ENCODE measurements around the gene TMEM209.
"Not testable (repeated sequence)": the region's sequence is repeated elsewhere in the genome, so short reads cannot be mapped to it uniquely, and the experiment has no call there.

The TMEM209 gene

GRCh38 chr7:130205084-130205947, at the start of gene TMEM209:
Gene TMEM209, minus strand, starts transcription at chr7:130205406. Its CDS starts 31 bp downstream, at chr7:130205375.
- DNase-seq = peak; percentile 90 to 92

- no peak for DNase-seq
Observed at GRCh38 chr7:130254555-130254954, 49.3 kb upstream of the TMEM209 start.

DNA sequence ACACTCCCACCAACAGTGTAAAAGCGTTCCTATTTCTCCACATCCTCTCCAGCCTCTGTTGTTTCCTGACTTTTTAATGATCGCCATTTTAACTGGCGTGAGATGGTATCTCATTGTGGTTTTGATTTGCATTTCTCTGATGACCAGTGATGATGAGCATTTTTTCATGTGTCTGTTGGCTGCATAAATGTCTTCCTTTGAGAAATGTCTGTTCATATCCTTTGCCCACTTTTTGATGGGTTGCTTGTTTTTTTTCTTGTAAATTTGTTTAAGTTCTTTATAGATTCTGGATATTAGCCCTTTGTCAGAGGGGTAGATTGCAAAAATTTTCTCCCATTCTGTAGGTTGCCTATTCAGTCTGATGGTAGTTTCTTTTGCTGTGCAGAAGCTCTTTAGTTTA, 44.4 kb upstream of the TMEM209 start:
- DNase-seq = not testable (repeated sequence)

DNA sequence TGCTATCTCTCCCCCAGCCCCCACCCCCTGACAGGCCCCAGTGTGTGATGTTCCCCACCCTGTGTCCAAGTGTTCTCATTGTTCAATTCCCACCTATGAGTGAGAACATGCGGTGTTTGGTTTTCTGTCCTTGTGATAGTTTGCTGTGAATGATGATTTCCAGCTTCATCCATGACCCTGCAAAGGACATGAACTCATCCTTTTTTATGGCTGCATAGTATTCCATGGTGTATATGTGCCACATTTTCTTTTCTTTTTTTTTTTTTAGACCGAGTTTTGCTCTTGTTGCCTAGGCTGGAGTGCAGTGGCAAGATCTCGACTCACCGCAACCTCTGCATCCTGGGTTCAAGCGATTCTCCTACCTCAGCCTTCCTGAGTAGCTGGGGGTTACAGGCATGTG, 43.6 kb upstream of the TMEM209 start:
- not testable (repeated sequence) for DNase-seq

GRCh38 chr7:130246491-130246890, 41.3 kb upstream of the TMEM209 start:
- not testable (repeated sequence) for DNase-seq

- DNase-seq = not testable (repeated sequence)
Observed at GRCh38 chr7:130243486-130243885, 38.3 kb upstream of the TMEM209 start.

DNA sequence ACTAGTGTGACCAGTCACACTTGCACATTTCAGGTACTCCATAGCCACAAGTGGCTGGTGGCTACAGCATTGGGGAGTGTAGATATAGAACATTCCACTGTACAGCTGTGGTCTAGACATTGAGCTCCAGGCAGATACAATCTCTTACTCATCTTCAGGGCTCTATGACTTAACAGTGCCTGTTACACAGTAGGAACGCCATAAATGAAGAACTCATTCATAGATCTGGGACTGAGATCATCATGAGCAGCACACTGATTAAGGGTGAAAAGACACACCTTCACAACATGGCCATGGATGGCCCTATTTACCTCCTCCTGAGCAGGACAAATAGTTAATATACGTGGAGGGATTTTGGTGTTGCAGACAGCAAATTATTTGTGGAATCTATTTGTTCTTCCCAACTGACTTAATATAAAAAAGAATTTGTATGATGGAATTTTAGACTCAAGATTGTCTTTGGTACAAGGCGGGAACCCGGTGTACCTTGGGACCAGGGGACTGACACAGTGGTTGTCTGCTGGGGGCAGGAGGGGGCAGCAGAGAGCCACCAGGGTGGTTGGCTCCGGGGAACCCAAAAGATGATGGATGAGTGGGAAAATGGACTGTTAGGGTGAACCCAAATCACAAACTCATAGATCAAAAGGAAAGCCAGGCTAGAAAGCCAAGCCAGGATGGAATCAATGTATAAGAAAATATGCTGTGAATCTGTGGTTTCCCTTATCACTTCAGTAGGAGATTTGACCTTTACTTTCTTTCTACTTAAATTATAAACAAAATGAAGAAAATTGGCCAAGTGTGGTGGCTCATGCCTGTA, 37.2 kb upstream of the TMEM209 start:
- peak; percentile 37 to 52 for DNase-seq

GRCh38 chr7:130240240-130240639, 35.0 kb upstream of the TMEM209 start:
- DNase-seq = no peak

DNA sequence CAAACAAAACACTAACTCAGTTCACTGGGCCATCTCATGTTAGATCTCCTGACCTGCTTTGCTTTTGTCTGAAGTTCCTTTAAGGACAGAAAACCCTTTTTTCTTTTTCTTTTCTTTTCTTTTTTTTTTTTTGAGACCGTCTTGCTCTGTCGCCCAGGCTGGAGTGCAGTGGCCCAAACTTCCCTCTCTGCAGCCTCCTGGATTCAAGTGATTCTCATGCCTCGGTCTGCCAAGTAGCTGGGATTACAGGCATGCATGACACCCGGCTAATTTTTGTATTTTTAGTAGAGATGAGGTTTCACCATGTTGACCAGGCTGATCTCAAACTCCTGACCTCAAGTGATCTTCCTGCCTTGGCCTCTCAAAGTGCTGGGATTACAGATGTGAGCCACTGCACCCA, 31.2 kb upstream of the TMEM209 start:
- DNase-seq = not testable (repeated sequence)

GRCh38 chr7:130234078-130234477, 28.9 kb upstream of the TMEM209 start:
- DNase-seq = no peak

- DNase-seq = no peak
Observed at GRCh38 chr7:130232209-130232608, 27.0 kb upstream of the TMEM209 start.

DNA sequence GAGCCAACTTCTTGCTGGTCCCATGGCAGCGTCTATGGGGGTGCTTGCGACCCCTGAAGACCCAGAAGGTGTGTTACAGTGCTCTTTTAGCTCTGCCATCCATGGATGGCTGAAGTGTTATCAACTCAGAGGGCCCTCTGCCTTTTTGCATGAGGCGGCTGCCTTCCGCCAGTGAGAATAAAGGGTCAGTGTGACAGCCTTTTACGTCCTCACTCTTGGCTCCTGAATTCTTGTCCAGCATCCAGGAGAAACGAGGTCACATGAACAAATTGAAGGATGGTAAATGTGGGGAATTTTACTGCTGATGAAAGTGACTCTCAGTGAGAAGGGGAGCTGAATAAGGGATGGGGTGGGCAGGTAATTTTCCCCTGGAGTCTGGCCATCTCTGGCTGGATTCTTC, 26.6 kb upstream of the TMEM209 start:
- no peak for DNase-seq

DNA sequence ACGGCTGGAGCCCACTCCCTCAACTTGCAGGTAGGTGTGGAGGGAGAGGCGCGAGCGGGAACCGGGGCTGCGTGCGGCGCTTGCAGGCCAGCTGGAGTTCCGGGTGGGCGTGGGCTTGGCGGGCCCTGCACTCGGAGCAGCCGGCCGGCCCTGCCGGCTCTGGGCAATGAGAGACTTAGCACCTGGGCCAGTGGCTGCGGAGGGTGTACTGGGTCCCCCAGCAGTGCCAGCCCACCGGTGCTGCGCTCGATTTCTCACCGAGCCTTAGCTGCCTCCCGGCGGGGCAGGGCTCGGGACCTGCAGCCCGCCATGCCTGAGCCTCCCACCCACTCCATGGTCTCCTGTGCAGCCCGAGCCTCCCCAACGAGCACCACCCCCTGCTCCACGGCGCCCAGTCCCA, 24.8 kb upstream of the TMEM209 start:
- not testable (repeated sequence) for DNase-seq

GRCh38 chr7:130228840-130229502, 23.8 kb upstream of the TMEM209 start:
- DNase-seq = no peak

DNA sequence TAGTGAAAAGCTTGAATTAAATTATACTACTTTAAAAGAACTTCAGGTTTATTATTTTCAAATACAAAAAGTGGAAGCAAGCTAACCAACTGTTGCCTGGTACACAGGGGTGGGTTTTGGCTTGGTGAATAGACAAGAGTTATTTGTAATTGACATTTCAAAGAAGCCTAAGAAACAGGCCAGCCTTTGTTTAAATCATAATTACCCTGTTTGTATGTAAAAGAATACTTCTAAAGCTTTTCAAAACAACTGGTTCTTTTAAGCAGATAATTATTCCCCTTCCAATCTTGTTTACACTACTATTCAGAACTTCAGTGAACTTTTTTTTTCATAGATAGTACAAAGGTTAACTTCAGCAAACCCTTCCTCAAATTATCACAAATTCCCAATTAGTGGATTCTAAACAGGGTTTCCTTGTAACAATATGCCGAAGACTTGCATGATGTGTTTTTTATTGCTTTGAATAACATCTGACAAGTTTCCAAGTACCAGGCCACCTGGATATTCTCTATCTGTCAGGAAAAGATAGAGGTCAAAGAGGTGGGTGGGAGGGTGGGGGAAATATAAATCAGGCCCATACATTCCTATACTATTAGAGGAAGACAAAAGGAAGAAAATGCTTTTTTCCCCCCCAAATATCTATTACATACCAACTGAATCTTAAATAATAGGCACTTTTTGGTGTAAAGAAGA, 22.8 kb upstream of the TMEM209 start:
- no peak for DNase-seq

GRCh38 chr7:130226333-130226732, 21.1 kb upstream of the TMEM209 start:
- no peak for DNase-seq

GRCh38 chr7:130224923-130225322, 19.7 kb upstream of the TMEM209 start:
- not testable (repeated sequence) for DNase-seq

- DNase-seq = no peak
Observed at GRCh38 chr7:130224210-130224609, 19.0 kb upstream of the TMEM209 start.

DNA sequence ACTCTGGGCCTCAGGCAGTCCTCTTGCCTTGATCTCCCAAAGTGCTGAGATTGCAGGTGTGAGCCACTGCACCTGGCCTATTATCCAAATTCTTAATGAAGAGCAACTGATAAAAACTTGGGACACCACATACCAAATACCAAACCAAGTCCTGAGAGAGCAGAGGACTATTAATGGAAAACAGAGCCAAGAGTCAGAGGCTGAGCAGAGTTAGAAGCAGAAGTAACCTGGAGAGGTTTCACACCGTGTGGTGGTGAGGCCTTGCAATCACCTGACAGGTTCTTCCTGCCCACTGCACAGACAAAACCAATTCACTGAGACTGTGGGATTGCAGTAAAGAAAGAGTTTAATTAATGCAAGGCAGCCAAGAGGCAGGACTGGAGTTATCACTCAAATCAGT, 18.4 kb upstream of the TMEM209 start:
- DNase-seq = no peak

- DNase-seq = no peak
Observed at GRCh38 chr7:130221746-130222145, 16.5 kb upstream of the TMEM209 start.

GRCh38 chr7:130219871-130220270, 14.7 kb upstream of the TMEM209 start:
- no peak for DNase-seq

DNA sequence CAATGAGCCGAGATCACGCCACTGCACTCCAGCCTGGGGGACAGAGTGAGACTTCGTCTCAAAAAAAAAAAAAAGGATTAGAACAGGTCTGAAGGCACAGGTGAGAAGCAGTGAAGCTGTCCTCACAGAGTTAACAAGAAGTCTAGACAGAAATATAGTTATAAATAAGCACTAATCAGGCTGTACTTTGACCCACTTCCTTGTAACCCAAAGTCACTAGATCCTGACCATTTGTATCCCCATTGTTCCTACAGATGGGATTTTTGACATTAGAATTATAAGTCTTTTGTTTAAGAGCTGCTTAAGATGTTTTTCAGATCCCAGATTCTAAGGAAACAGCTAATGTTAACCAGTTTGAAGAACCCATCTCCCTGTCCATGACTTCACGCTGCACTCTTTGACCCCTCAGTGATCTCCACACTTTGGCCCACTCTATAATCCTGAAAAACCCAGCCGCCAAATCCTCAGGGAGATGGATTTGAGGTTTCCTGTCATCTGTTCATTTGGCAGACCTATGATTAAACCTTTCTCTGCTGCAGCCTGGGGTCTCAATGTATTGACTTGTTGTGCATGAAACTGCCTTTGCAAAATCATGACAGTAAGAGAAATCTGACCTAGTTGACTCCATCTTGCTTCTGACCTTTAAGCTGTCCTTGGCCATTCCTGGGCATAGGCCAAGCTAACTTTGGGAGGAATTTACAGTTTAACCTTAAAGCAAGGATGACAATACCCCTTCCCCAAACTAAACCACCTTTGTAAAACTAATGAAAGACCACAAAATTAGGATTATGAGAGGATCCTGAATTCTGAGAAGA, 13.8 kb upstream of the TMEM209 start:
- no peak for DNase-seq
